CD14-positive monocyte (primary cell): Measurements from ENCODE around the gene CDH4. TPM values are rescaled to one million over a fixed set of nuclear protein-coding genes. Genes with fewer than 3 reads are reported as not detected.

Experiments
- DNase-seq, 3 donors: peaks; one replicate each; pipeline ENCODE4 v3.0.0-alpha.2; 2011 to 2022
- H2AFZ ChIP-seq: 2 replicates; pipeline ENCODE4 v1.6.0; 2012; ENCODE audit warnings: mild to moderate bottlenecking, low read depth, low read length, inconsistent platforms; ENCODE audit not compliant: insufficient read depth, poor library complexity, severe bottlenecking
- H3K27ac ChIP-seq, 2 donors: 1 replicate in 1 of 2; 2 replicates in 1 of 2; pipeline ENCODE4 v1.5.1; 2012 to 2013; ENCODE audit warnings: low read length in 2 of 2, control low read depth in 1 of 2, inconsistent platforms in 1 of 2, low read depth in 1 of 2, mild to moderate bottlenecking in 1 of 2
- H3K27me3 ChIP-seq, 2 donors: one replicate each; pipeline versions ENCODE4 v1.6.0 to v1.6.1; 2011 to 2013; ENCODE audit warnings: low read length in 2 of 2; ENCODE audit not compliant: control insufficient read depth in 2 of 2, insufficient read depth in 2 of 2
- H3K36me3 ChIP-seq, 2 donors: replicated peaks in 1 of 2; 1 replicate in 1 of 2; 2 replicates in 1 of 2; pipeline versions ENCODE4 v1.5.1 to v1.6.1; 2012 to 2013; ENCODE audit warnings: low read length in 2 of 2, control low read depth in 1 of 2, inconsistent platforms in 1 of 2, mild to moderate bottlenecking in 1 of 2; ENCODE audit not compliant: insufficient read depth in 2 of 2, control insufficient read depth in 1 of 2
- H3K4me1 ChIP-seq, 2 donors: 1 replicate in 1 of 2; 2 replicates in 1 of 2; pipeline versions ENCODE4 v1.5.1 to v1.6.1; 2012 to 2013; ENCODE audit warnings: low read length in 2 of 2, control low read depth in 1 of 2, inconsistent platforms in 1 of 2, mild to moderate bottlenecking in 1 of 2, moderate library complexity in 1 of 2; ENCODE audit not compliant: insufficient read depth in 2 of 2, control insufficient read depth in 1 of 2
- H3K4me2 ChIP-seq: replicated peaks from 2 replicates; pipeline ENCODE3; 2012; ENCODE audit warnings: low read length, moderate library complexity, mild to moderate bottlenecking; ENCODE audit not compliant: poor library complexity, severe bottlenecking; ENCODE audit errors: extremely low read depth
- H3K4me3 ChIP-seq, 3 experiments: fragments of 200-600 bp in 1 of 3; sonication (generic) in 1 of 3; replicated peaks in 1 of 3; 1 replicate in 2 of 3; 2 replicates in 1 of 3; pipeline ENCODE4 v1.5.1; 2011 to 2013; ENCODE audit warnings: low read length in 3 of 3, mild to moderate bottlenecking in 3 of 3, control low read depth in 2 of 3, low read depth in 2 of 3, inconsistent platforms in 1 of 3, moderate library complexity in 1 of 3
- H3K79me2 ChIP-seq: 2 replicates; pipeline ENCODE4 v1.6.0; 2012; ENCODE audit warnings: mild to moderate bottlenecking, control low read depth, inconsistent platforms, low read length, moderate library complexity; ENCODE audit not compliant: insufficient read depth
- H3K9ac ChIP-seq: 2 replicates; pipeline ENCODE4 v1.6.0; 2017; ENCODE audit warnings: low read length, mild to moderate bottlenecking; ENCODE audit not compliant: insufficient read depth, poor library complexity, severe bottlenecking
- H3K9me3 ChIP-seq, 2 donors: replicated peaks in 1 of 2; 1 replicate in 1 of 2; 2 replicates in 1 of 2; pipeline versions ENCODE4 v1.5.1 to v1.6.1; 2012 to 2013; ENCODE audit warnings: low read length in 2 of 2, control low read depth in 1 of 2; ENCODE audit not compliant: control insufficient read depth in 1 of 2, insufficient read depth in 1 of 2
- H4K20me1 ChIP-seq: 2 replicates; pipeline ENCODE4 v1.6.0; 2012; ENCODE audit warnings: mild to moderate bottlenecking, low read length, control low read depth, moderate library complexity; ENCODE audit not compliant: insufficient read depth
- H3K27ac Mint-ChIP-seq, 7 donors: one replicate each; pipeline ENCODE4 v1.8.0; 2020; ENCODE audit warnings: mild to moderate bottlenecking in 7 of 7, mixed read lengths in 7 of 7, moderate library complexity in 6 of 7, inconsistent platforms in 2 of 7
- H3K27me3 Mint-ChIP-seq, 3 donors: one replicate each; pipeline ENCODE4 v1.8.0; 2021 to 2022; ENCODE audit warnings: low read depth in 3 of 3, mild to moderate bottlenecking in 3 of 3, mixed read lengths in 3 of 3, moderate library complexity in 3 of 3, inconsistent platforms in 1 of 3
- H3K36me3 Mint-ChIP-seq, 2 donors: one replicate each; pipeline ENCODE4 v1.8.0; 2020; ENCODE audit warnings: mixed read lengths in 2 of 2, inconsistent platforms in 1 of 2, mild to moderate bottlenecking in 1 of 2
- H3K4me1 Mint-ChIP-seq: one replicate; pipeline ENCODE4 v1.8.0; 2020; ENCODE audit warnings: mild to moderate bottlenecking, mixed read lengths
- H3K4me3 Mint-ChIP-seq, 2 donors: one replicate each; pipeline ENCODE4 v1.8.0; 2020; ENCODE audit warnings: mild to moderate bottlenecking in 2 of 2, mixed read lengths in 2 of 2, moderate library complexity in 1 of 2
- H3K9me3 Mint-ChIP-seq, 7 donors: one replicate each; pipeline ENCODE4 v1.8.0; 2020 to 2022; ENCODE audit warnings: mixed read lengths in 7 of 7, mild to moderate bottlenecking in 6 of 7, moderate library complexity in 6 of 7, inconsistent platforms in 2 of 7
- WGBS: methylation state at CpG from one replicate; pipeline ENCODE4 v1.1.5; 2013; ENCODE audit warnings: missing lambda C conversion rate; ENCODE audit not compliant: insufficient coverage; 5-methylcytosine and 5-hydroxymethylcytosine counted together
- intact Hi-C, 2 donors: fragments of 100-400 bp; cut with micrococcal nuclease; formaldehyde crosslinking; loops; one replicate each; pipeline versions ENCODE4 v1.15.0 to v1.15.1; 2023
- polyA plus RNA-seq, 3 donors: library from polyadenylated mRNA; depleted of rRNA in 1 of 3; unstranded in 2 of 3; stranded (reverse) in 1 of 3; fragments of 300-500 nt in 2 of 3; fragments of >200 nt in 1 of 3; fragmentation: Illumina TruSeq in 2 of 3; gene quantifications; 1 replicate in 2 of 3; 2 replicates in 1 of 3; pipeline ENCODE4 v1.2.3, GENCODE V29; 2012 to 2021
- TF ChIP-seq, protein P1 (sequence below): fragments of 200-600 bp; IDR thresholded peaks from one replicate; pipeline ENCODE4 v1.8.0; 2022; ENCODE audit warnings: antibody characterized with exemption, mild to moderate bottlenecking

The CDH4 gene
- polyA plus RNA-seq, 3 donors = not detected

DNA sequence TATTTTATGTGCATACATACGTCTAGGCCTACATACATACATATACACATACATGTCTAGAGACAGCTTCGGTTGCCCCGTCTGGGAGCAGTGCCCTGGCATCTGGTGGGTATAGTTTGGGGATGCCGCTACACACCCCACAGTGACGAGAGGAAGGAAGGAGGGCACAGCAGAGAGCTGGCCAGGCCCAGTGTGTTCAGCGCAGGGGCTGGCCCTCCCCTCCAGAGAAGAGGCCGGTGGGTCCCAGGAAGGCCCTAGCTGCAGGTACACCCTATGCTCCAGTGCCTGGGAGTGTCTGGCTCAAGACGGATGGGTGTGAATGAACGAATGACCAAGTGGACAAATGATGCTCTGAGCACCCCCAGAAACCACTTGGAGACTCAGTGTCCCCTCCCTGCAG is 284.6 kb downstream of the CDH4 start:
- Histone ChIP-seq H3K9ac (no peak overlapping the region), H3K4me2 (no peak overlapping the region), H3K9me3 (peaks cover 15 to 99% of the 10 kb centered on the region in 2 donors), H3K4me1 (no peaks in the 10 kb centered on the region), H3K27ac (no peak overlapping the region), H2AFZ (no peak overlapping the region), H4K20me1 (no peaks in the 10 kb centered on the region), H3K27me3 (no peaks in the 10 kb centered on the region), H3K4me3 (no peak overlapping the region), H3K36me3 (no peaks in the 10 kb centered on the region), H3K79me2 (no peaks in the 10 kb centered on the region)
- intact Hi-C loops = no loop called here
- H3K36me3 Mint-ChIP-seq = no peaks in the 10 kb centered on the region
- H3K4me3 Mint-ChIP-seq = no peak overlapping the region
- WGBS = 85% methylated on average over 5 of the region's 9 CpGs
- H3K9me3 Mint-ChIP-seq = peaks cover 0 to 67% (median 47%) of the 10 kb centered on the region in 7 donors
- DNase-seq = no peak
- H3K27ac Mint-ChIP-seq = no peak overlapping the region
- H3K27me3 Mint-ChIP-seq = peaks cover 0 to 2% (median 0%) of the 10 kb centered on the region in 3 donors
- H3K4me1 Mint-ChIP-seq = no peaks in the 10 kb centered on the region
- TF ChIP-seq, protein P1, sequence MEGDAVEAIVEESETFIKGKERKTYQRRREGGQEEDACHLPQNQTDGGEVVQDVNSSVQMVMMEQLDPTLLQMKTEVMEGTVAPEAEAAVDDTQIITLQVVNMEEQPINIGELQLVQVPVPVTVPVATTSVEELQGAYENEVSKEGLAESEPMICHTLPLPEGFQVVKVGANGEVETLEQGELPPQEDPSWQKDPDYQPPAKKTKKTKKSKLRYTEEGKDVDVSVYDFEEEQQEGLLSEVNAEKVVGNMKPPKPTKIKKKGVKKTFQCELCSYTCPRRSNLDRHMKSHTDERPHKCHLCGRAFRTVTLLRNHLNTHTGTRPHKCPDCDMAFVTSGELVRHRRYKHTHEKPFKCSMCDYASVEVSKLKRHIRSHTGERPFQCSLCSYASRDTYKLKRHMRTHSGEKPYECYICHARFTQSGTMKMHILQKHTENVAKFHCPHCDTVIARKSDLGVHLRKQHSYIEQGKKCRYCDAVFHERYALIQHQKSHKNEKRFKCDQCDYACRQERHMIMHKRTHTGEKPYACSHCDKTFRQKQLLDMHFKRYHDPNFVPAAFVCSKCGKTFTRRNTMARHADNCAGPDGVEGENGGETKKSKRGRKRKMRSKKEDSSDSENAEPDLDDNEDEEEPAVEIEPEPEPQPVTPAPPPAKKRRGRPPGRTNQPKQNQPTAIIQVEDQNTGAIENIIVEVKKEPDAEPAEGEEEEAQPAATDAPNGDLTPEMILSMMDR = no peak

DNA sequence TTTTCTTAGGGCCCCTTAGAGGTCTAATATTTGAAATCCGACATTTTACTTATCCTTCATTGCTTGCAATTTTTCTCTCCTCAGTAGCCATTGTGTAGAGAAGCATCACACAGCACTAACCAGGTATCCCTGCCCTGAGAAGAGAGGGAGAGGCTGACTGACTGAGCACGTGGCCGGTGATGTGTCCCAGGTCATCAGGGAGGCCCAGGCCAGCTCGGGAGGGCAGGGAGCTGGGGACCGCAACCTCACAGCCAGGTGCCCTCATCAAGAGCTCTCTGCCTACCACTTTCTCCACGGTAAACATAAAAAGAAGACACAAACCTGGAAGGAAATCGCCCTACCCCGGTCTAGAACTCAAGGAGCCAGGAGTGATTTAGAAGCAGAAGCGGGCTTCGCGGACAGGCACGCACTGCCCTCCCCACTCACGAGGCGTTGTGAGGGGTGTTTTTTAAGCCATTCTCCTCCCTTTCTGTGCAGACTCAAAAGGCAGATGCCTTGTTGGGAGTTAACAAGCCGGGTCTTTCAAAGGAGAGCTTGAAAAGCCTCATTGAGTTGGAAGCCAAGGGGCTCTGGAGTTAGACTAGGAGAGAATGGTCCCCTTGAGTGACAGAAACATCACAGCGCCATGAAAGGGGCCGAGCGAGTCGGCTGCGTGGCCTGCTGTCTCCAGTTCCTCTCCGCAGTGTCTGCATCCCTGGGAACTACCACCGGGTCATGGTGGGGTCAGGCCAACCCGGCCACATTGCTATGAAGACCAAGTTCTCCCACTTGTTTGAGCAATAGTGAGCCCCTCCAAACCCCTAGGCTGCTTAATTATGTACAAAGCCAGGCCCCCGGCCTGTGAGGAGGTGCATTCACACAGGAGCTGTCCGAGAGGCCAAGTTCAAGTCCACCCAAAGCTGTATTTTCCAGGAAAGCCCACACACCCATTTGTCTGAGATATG is 285.4 kb downstream of the CDH4 start:
- Histone ChIP-seq H3K4me3 (no peak overlapping the region), H3K27me3 (no peaks in the 10 kb centered on the region), H3K4me2 (no peak overlapping the region), H4K20me1 (no peaks in the 10 kb centered on the region), H3K9ac (no peak overlapping the region), H3K9me3 (peaks cover 15 to 96% of the 10 kb centered on the region in 2 donors), H3K4me1 (no peaks in the 10 kb centered on the region), H3K36me3 (no peaks in the 10 kb centered on the region), H3K27ac (no peak overlapping the region), H2AFZ (no peak overlapping the region), H3K79me2 (no peaks in the 10 kb centered on the region)
- no peaks in the 10 kb centered on the region for H3K4me1 Mint-ChIP-seq
- H3K27me3 Mint-ChIP-seq = peaks cover 0 to 2% (median 2%) of the 10 kb centered on the region in 3 donors
- no peak for DNase-seq
- no peaks in the 10 kb centered on the region for H3K36me3 Mint-ChIP-seq
- WGBS = 93% methylated on average over 16 of the region's 25 CpGs
- H3K27ac Mint-ChIP-seq = no peak overlapping the region
- H3K9me3 Mint-ChIP-seq = peaks cover 0 to 60% (median 43%) of the 10 kb centered on the region in 7 donors
- intact Hi-C loops = no loop called here
- TF ChIP-seq, protein P1 = no peak
- H3K4me3 Mint-ChIP-seq = no peak overlapping the region
